Gastrocnemius medialis (tissue), 4 donors: ENCODE data around the gene ZNF213.

Experiments
- CTCF ChIP-seq, 5 experiments: fragments of 450-650 bp in 3 of 5; fragments of 200-600 bp in 2 of 5; sonication (generic) in 2 of 5; IDR thresholded peaks in 4 of 5; conservative IDR thresholded peaks in 1 of 5; 1 replicate in 4 of 5; 2 replicates in 1 of 5; pipeline ENCODE4 v1.5.1; 2016 to 2019; ENCODE audit warnings: antibody characterized with exemption in 5 of 5, mild to moderate bottlenecking in 3 of 5, moderate library complexity in 3 of 5
- POLR2A ChIP-seq, 2 donors: fragments of 450-650 bp; IDR thresholded peaks; one replicate each; pipeline ENCODE4 v1.6.1; 2017; ENCODE audit warnings: antibody characterized with exemption in 2 of 2, mild to moderate bottlenecking in 2 of 2, moderate library complexity in 2 of 2

DNA sequence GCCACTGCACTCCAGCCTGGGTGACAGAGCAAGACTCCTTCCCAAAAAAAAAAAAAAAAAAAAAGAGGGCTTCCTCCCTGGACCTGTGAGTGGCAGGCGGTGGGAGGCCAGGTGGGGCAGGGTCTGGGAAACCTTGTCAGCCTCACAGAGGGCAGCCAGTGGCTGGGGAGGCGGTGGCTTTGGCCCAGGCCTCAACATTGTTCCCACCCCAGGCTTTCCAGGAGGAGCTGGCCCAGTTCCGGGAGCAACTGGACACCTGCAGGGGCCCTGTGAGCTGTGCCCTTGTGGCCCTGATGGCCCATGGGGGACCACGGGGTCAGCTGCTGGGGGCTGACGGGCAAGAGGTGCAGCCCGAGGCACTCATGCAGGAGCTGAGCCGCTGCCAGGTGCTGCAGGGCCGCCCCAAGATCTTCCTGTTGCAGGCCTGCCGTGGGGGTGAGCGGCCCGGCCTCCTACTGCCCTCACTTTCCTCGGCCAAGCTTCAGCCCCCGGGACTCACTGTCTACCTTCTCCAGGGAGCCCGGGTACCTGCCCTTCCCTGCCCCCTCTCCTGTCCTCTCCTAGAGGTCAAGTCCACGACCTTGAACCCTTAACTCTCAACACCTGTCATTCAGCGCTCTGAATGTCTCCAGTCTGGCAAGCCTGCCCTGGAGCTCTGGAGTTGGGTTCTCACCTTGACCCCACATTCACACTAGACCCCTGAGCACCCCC is 12.4 kb downstream of the ZNF213 start:
- TF ChIP-seq CTCF (IDR thresholded peaks at IDR 0.05 in 4 of 5, conservative IDR thresholded peaks at IDR 0.05 in 1 of 5) (no peak), POLR2A (IDR thresholded peaks at IDR 0.05) (no peak)
